GM10248 (cell line): ENCODE results near the gene CS.

Experiments used
- CTCF ChIA-PET: fragments of 300-600 bp; sonication (Branson Sonifier 250); formaldehyde crosslinking; extraction: SDS; loops from one replicate; lab custom pipeline; 2021; ENCODE audit warnings: antibody characterized with exemption; lab: Yijun Ruan, JAX
- POLR2A ChIA-PET: fragments of 350-650 bp; sonication (Branson Sonifier 250); formaldehyde crosslinking; extraction: SDS; loops from one replicate; lab custom pipeline; 2020; ENCODE audit warnings: antibody characterized with exemption; lab: Yijun Ruan, JAX
- DNase-seq: peaks from one replicate; pipeline ENCODE4 v3.0.0; 2012; ENCODE audit errors: extremely low spot score
- TF ChIP-seq, protein P1 (sequence below): IDR thresholded peaks from 2 replicates; pipeline ENCODE4 v1.5.1; 2012; ENCODE audit warnings: mild to moderate bottlenecking, low read depth; ENCODE audit errors: extremely low read depth, missing control alignments, control extremely low read depth

The CS gene

DNA sequence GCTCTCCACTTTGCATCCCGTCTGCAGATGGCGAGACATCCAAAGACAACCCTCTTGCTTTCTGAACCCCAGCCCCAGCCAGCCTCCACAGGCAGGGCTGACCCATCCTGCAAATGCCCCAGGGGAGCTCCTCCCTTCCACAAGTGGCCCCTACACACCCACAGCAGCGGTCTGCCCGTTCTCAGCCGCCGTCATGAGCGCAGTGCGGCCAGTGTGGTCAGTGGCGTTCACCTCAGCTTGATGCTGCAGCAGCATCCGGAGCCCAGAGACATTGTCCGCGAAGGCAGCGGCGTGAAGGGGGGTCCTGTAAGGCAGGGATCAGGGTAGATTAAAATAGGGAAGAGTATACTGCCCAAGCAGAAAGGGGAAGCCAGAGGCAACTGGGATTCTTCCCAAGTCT lies 55.6 kb downstream of the CS start:
- TF ChIP-seq, protein P1, sequence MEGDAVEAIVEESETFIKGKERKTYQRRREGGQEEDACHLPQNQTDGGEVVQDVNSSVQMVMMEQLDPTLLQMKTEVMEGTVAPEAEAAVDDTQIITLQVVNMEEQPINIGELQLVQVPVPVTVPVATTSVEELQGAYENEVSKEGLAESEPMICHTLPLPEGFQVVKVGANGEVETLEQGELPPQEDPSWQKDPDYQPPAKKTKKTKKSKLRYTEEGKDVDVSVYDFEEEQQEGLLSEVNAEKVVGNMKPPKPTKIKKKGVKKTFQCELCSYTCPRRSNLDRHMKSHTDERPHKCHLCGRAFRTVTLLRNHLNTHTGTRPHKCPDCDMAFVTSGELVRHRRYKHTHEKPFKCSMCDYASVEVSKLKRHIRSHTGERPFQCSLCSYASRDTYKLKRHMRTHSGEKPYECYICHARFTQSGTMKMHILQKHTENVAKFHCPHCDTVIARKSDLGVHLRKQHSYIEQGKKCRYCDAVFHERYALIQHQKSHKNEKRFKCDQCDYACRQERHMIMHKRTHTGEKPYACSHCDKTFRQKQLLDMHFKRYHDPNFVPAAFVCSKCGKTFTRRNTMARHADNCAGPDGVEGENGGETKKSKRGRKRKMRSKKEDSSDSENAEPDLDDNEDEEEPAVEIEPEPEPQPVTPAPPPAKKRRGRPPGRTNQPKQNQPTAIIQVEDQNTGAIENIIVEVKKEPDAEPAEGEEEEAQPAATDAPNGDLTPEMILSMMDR, result no peak
- POLR2A ChIA-PET, result no interaction called here
- DNase-seq, result no peak
- CTCF ChIA-PET, result interaction anchor here (1.4 to 2.9 kb wide), 2 partner anchors 13 to 507 kb away, joined by 3 to 13 read pairs; partner anchors contain the start of gene ANKRD52

DNA sequence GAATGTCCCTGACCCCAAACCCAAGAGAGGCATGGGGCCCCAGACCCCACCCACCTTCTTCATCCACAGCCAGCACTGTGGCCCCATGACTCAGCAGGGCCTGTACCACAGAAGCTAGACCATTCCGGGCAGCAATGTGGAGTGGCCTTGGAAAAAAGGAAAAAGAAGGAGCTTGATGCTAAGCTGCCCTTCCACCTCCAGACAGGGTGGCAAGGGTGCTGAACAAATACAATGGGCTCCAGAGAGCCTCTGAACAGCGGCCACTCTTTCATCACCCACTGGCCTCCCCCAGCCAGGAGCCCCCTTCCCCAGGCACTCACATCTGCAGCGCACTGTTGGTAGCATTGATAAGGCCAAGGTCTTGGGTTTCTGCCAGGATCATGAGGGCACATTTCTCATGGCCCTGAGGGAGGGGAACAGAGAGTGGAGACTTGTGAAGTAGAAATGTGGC lies 56.4 kb downstream of the CS start:
- TF ChIP-seq, protein P1, result no peak
- CTCF ChIA-PET, result interaction anchor here (0.7 to 2.9 kb wide), 2 partner anchors 14 to 23 kb away, joined by 3 to 13 read pairs; partner anchors contain the start of genes ANKRD52 and COQ10A
- POLR2A ChIA-PET, result no interaction called here
- no peak for DNase-seq

DNA sequence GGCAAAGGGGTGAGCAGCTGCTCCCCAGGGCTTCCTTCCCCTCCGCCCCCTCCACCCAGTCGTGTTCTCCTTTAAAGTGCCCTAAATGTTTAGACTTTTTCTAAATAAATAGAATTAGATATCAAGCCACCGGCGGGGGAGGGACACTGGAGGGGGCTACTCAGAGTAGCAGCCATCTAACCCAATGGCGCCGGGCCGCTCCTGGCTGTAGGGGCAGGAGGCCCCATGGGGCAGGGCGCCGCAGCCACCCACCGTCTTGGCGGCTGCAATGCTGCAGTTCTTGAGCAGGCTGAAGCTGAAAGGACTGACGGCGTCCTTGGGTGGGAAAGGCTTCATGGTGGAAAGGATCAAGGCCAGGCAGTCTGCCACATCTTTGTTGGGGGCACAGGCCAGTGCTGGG lies 57.1 kb downstream of the CS start:
- DNase-seq, result no peak
- TF ChIP-seq, protein P1, result no peak
- POLR2A ChIA-PET, result no interaction called here
- CTCF ChIA-PET, result interaction anchor here (2.9 kb wide), 1 partner anchor 14 kb away, joined by 13 read pairs; the partner anchor contains the start of gene ANKRD52

DNA sequence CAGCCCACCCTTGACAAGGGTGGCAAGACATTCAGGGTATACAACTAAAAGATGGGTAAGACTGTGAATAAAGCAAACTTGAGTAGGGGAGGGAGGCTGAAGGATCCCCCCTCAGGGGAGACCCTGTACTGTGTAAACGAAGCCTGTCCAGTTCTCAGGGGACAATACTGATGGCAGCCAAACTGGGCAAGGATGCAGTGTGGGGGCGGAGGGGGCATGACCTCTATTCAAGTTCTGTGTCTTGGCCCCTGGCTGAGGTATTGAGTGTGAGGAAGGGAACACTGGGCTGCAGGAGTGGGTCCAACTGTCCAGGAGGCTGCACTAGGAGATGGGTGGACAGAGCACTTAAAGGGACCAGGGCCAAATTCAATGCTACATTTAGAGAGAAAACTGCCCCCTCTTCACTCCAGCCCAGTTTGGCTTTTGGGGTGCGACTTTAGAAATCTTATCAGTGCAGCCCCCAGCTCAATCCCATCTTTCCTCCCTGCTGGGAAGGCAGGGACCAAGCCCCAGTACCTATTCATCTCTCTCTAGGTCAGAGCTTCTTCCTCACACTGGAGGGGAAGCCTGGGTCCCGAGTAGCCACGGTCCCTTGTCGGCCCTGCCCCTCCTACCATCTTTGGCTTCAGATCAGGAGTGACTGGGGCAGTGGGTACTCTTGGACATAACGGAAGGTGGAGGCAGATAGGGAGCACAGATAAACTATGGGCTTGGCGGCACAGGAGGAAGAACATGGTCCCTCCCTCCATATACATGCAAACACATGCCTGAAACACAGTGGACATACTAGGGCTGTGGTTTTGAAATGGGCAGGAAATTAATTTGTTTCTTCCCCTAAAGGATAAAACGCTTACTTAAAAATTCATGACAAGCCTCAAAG lies 58.5 kb downstream of the CS start:
- POLR2A ChIA-PET, result no interaction called here
- CTCF ChIA-PET, result interaction anchor here (0.6 to 1.4 kb wide), 3 partner anchors 9 to 25 kb away, joined by 3 read pairs; partner anchors contain the start of gene ANKRD52
- DNase-seq, result no peak
- TF ChIP-seq, protein P1, result no peak

DNA sequence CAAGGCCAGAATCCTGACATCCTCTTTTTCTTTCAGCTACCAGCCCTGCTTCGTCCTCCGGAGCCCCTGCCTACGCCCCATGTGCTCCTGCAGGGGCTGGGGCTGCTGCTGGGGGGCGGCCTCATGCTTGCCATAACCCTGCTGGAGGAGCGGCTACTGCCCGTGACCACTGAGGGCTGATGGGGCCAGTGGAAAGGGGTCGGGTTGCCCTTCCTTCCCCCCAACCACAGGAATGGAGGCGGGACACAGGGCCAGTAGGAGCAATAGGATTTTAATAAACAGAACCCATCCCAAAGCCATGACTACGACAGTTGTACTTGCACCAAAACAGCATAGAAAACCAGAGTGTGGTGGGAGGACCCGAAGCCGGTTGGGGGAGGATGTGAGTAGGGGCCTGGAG lies 62.6 kb downstream of the CS start:
- ChIA-PET CTCF (interaction anchor here (0.8 to 3.5 kb wide), 5 partner anchors 10 to 48 kb away, joined by 3 to 13 read pairs (median 4); partner anchors contain the start of genes ANKRD52 and SMARCC2), POLR2A (no interaction called here)
- no peak for DNase-seq
- TF ChIP-seq, protein P1, result no peak

DNA sequence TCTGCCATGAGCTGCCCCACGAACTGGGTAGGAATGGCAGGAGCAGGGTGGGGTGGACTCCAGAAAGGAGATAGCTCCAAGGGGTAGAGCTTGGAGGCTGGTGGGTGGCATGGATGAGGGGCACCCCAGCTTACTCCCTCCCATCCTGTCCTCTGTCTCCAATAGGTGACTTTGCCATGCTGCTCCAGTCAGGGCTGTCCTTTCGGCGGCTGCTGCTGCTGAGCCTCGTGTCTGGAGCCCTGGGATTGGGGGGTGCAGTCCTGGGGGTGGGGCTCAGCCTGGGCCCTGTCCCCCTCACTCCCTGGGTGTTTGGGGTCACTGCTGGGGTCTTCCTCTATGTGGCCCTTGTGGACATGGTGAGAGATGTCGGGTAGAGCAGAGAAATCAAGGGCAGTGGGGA lies 63.1 kb downstream of the CS start:
- DNase-seq, result no peak
- POLR2A ChIA-PET, result interaction anchor here (0.5 to 0.6 kb wide), 2 partner anchors 231 to 514 kb away, joined by 3 read pairs; no protein-coding TSS in a partner anchor
- CTCF ChIA-PET, result interaction anchor here (0.8 to 3.5 kb wide), 7 partner anchors 10 to 47 kb away, joined by 3 to 13 read pairs (median 4); partner anchors contain the start of genes ANKRD52 and SMARCC2
- TF ChIP-seq, protein P1, result no peak
